ENCODE results near the gene OAT.

Gene OAT

GRCh38 chr10:124349996-124350280 is 68.8 kb downstream of the OAT start:
- DNase-seq: no peak

GRCh38 chr10:124349231-124349995 is 69.3 kb downstream of the OAT start:
- DNase-seq: no peak

GRCh38 chr10:124348801-124349200 is 69.9 kb downstream of the OAT start:
- no peak for DNase-seq

GRCh38 chr10:124347956-124348355 is 70.8 kb downstream of the OAT start:
- no peak for DNase-seq
